SK-N-SH (cell line): ENCODE results near the gene CHID1.

Experiments used
- CTCF ChIP-seq: fragments of 200-600 bp; sonication (generic); IDR thresholded peaks from 2 replicates; pipeline ENCODE4 v1.6.1; 2017; ENCODE audit warnings: antibody characterized with exemption, mild to moderate bottlenecking, moderate library complexity
- EP300 ChIP-seq, 2 experiments: IDR thresholded peaks; 2 replicates each; pipeline versions ENCODE4 v1.4.0 to v1.6.1; 2012; ENCODE audit warnings: borderline replicate concordance in 1 of 2, low read depth in 1 of 2, low read length in 1 of 2
- EZH2phosphoT487 ChIP-seq: fragments of 200-600 bp; sonication (generic); IDR thresholded peaks from 2 replicates; pipeline ENCODE4 v1.6.1; 2017; ENCODE audit warnings: low read depth, mixed run types, mild to moderate bottlenecking, antibody characterized with exemption, moderate library complexity, borderline replicate concordance
- FOXJ3 ChIP-seq: sonication (generic); formaldehyde crosslinking; IDR thresholded peaks from 2 replicates; pipeline ENCODE4 v1.5.1; 2020; ENCODE audit warnings: mild to moderate bottlenecking, missing genetic modification reagents
- FOXM1 ChIP-seq: IDR thresholded peaks from 2 replicates; pipeline ENCODE4 v1.4.0; 2012; ENCODE audit warnings: low read depth, mild to moderate bottlenecking
- GABPA ChIP-seq: IDR thresholded peaks from 2 replicates; pipeline ENCODE4 v1.4.0; 2012; ENCODE audit warnings: low read depth, mild to moderate bottlenecking
- JUND ChIP-seq: IDR thresholded peaks from 2 replicates; pipeline ENCODE4 v1.4.0; 2012
- MAX ChIP-seq: IDR thresholded peaks from 2 replicates; pipeline ENCODE4 v1.4.0; 2012; ENCODE audit warnings: low read depth
- NFIC ChIP-seq: IDR thresholded peaks from 2 replicates; pipeline ENCODE4 v1.4.0; 2012; ENCODE audit warnings: borderline replicate concordance
- POLR2AphosphoS5 ChIP-seq: IDR thresholded peaks from 2 replicates; pipeline ENCODE4 v1.6.1; 2012; ENCODE audit warnings: low read depth, low read length
- SIN3A ChIP-seq: IDR thresholded peaks from 2 replicates; pipeline ENCODE4 v1.6.1; 2012; ENCODE audit warnings: low read depth, mild to moderate bottlenecking, low read length, moderate library complexity, borderline replicate concordance
- TAF1 ChIP-seq: IDR thresholded peaks from 2 replicates; pipeline ENCODE4 v1.6.1; 2012; ENCODE audit warnings: low read depth, mild to moderate bottlenecking, low read length, moderate library complexity, borderline replicate concordance
- TCF12 ChIP-seq: IDR thresholded peaks from 2 replicates; pipeline ENCODE4 v1.4.0; 2012
- YY1 ChIP-seq: IDR thresholded peaks from 2 replicates; pipeline ENCODE4 v1.4.0; 2012; ENCODE audit warnings: low read depth, mild to moderate bottlenecking

GRCh38 chr11:957212-957920, 46.8 kb upstream of the CHID1 start:
- TF ChIP-seq CTCF = no peak
- TF ChIP-seq GABPA = no peak
- TF ChIP-seq SIN3A = no peak
- no peak for TF ChIP-seq YY1
- no peak for TF ChIP-seq MAX
- TF ChIP-seq POLR2AphosphoS5 = no peak
- TF ChIP-seq TCF12 = no peak
- no peak for TF ChIP-seq FOXJ3 (CRISPR knock-in tag)
- TF ChIP-seq TAF1 = no peak
- no peak for TF ChIP-seq JUND
- no peak for TF ChIP-seq FOXM1
- no peak for TF ChIP-seq EP300 (IDR thresholded peaks at IDR 0.05; ENCODE audit: borderline replicate concordance in 1 of 2, low read depth in 1 of 2, low read length in 1 of 2)
- TF ChIP-seq EZH2phosphoT487 = no peak
- TF ChIP-seq NFIC = no peak
